HG02642 (cell line): ENCODE data around the gene TTR.

Experiments used
- ATAC-seq: cut with Tn5 transposase; IDR thresholded peaks from one replicate; pipeline ENCODE4 v1.9.1; 2021; ENCODE audit warnings: mild to moderate bottlenecking; ENCODE audit not compliant: unreplicated experiment, poor library complexity

TTR gene

DNA sequence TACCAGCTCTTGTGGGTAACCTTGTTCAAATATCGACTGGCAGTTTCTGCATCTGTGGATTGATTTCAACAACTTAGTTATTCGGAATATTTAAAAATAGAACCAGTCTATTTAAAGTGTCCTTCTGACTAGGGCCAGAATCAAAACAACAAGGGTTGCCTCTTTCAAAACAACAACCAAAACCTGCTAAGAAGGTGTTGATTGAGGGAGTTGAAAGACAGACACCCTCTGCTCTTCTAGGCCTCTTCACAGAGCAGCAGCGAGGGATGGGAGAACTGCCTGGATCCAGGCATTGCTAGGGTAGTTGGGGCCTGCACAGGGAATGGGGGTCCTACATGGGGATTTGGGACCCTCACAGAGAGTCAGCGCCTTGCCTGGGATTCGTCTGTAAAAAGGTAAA lies 19.8 kb downstream of the TTR start:
- no peak for ATAC-seq

DNA sequence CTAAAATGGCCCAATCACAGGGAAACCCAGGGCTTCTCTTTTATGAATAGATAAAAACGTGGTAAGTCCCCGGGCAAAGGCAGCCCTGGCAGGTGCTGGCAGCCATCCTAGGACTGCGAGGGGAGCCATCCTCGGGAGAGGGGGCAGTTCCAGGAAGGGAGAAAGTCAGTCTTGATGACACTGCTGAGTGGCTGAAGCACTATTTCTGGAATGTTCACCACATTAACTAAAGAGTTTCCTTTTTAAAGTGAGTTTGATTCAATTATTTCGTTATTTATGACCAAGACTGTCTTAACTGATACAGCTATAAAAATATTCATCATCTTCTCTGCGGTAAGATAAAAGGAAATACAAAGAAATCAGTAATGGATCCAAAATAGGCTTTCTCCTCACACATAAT lies 20.4 kb downstream of the TTR start:
- ATAC-seq, result no peak

DNA sequence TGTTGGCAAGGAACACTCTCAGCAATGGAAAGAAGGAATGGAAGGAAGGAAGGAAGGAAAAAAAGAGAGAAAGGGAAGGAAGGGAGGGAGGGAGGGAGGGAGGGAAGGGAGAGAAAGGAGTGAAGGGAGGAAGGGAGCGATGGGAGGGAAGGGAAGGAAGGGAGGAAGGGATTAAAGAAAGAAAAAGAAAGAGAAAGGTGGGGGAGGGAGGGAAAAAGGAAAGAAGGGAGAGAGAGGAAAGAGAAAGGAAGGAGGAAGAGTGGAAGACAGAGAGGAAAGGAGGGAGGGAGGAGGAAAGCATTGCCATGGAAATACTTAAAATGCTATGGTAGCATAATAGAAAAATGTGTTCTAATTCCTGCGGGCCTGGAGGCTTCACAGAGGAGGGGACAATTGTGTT lies 22.4 kb downstream of the TTR start:
- ATAC-seq, result no peak

DNA sequence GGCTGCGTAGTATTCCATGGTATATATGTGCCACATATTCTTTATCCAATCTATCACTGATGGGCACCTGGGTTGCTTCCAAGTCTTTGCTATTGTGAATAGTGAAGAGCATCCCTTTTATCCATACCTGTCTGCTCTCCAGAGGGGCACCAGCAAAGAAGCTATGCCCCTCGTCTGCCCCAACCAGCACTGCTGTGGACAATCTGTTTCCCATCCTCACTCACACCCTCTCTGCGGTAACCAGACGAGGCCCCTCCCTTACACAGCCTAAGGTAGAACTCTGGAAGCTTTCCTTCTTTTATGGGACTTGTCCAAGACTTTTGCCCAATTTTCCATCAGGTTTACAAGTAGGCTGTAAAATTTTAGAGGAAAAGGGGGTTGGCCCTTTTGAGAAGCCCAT lies 24.9 kb downstream of the TTR start:
- ATAC-seq, result no peak

DNA sequence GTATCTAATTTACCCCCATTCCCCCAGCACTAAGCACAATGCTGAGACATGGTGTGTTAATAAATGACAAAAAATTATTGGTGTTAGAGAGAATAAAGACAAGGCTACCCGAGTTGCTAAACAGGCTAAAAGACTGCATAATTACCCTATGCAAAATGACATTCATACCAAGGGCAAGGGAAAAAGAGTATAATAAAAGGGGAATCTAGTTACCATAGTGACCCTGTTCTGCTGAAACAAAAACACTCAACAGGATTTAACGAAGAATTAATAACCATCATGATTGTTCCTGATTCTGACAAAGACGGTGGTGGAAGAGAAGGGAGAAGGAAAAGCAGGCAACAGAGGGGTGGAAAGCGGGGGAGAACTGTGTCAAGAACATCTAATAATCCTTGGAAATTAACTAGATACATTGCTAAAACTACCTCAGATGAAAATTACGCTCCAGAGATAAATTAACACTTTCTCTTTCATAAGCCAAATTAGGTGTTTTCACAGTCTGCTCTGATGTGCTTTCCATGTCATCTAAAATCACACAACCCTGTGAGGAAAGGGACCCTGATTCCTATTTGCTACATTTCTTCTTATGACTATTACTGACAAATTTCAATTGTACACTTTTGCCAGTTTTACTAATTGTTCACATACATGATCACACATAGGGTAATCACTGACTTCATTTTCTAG lies 25.5 kb downstream of the TTR start:
- ATAC-seq, result peak; percentile 50

- no peak for ATAC-seq
Measured at GRCh38 chr18:31618801-31619200, 27.1 kb downstream of the TTR start.

DNA sequence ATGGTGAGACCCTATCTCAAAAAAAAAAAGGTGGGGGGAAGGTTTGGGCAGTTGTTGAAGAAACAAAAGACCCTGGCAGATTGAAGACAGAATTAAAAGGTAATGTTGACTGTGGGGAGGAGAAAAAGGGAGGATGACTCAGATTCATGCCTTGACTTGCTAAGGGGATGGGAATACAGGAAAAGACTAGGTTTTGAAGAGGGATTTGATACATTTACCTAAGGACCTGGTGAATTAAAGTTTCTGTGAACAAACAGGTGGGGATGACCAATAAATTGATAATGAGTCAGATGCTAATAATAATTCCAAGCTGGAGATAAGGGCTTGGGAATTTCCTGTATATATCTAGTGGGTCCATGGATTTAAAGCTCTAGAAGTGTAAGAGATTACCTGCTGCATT lies 27.6 kb downstream of the TTR start:
- ATAC-seq, result no peak

- ATAC-seq, result no peak
Measured at GRCh38 chr18:31624892-31625640, 33.4 kb downstream of the TTR start.

DNA sequence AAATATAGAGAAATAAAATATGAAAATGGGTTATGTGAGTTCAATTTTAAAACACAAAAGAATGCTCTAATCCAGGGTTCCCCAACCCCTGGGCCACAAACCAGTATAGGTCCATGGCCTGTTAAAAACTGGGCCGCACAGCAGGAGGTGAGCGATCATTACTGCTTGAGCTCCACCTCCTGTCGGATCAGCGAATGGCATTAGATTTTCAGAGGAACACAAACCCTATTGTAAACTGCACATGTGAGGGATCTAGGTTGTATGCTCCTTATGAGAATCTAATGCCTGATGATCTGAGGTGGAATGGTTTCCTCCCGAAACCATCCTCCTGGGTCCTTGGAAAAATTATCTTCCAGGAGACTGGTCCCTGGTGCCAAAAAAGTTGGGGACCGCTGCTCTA lies 34.7 kb downstream of the TTR start:
- no peak for ATAC-seq

- ATAC-seq, result no peak
Measured at GRCh38 chr18:31630549-31630948, 38.9 kb downstream of the TTR start.

- no peak for ATAC-seq
Measured at GRCh38 chr18:31631526-31631925, 39.8 kb downstream of the TTR start.

GRCh38 chr18:31632356-31632755 lies 40.7 kb downstream of the TTR start:
- ATAC-seq, result no peak

- ATAC-seq, result peak; percentile 23
Measured at GRCh38 chr18:31633392-31634330, 42.0 kb downstream of the TTR start.

- peak; percentile 97 for ATAC-seq
Measured at GRCh38 chr18:31634331-31634713, 42.6 kb downstream of the TTR start.

DNA sequence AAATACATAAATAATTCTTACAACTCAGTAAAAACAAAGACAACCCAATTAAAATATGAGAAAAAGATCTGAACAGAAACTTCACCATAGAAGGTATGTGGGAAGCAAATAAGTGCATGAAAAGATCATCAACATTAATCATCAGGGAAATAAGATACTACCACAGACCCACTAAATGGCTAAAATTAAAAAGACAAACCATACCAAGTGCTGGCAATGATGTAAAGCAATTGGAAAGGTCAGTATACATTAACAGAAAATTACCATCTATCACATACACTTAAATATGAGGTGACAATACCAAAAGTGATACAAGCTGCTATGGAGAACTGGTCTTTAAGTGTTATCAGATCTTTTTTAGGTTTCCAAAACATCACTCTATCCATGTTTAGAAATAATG lies 44.7 kb downstream of the TTR start:
- ATAC-seq, result no peak

DNA sequence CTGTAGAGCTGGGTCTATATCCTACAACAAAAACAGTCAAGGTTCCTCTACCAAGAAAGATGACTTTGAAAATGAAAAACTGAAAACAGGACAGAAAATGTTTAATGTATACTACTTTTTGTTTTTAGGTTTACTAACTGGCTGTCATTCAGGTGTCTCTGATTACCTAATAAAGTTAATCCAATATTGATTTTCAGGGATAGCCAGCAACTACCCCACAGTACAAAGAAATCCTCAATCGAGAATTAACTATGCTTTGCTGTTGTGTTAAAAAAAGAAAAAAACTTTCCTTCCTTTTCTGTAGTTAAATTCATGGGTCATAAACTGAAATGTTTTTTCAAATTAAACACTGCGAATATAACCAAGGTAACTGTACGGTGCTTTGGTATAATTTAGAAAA lies 45.8 kb downstream of the TTR start:
- no peak for ATAC-seq

GRCh38 chr18:31643003-31643402 lies 51.3 kb downstream of the TTR start:
- ATAC-seq, result no peak

- no peak for ATAC-seq
Measured at GRCh38 chr18:31645411-31645810, 53.7 kb downstream of the TTR start.

DNA sequence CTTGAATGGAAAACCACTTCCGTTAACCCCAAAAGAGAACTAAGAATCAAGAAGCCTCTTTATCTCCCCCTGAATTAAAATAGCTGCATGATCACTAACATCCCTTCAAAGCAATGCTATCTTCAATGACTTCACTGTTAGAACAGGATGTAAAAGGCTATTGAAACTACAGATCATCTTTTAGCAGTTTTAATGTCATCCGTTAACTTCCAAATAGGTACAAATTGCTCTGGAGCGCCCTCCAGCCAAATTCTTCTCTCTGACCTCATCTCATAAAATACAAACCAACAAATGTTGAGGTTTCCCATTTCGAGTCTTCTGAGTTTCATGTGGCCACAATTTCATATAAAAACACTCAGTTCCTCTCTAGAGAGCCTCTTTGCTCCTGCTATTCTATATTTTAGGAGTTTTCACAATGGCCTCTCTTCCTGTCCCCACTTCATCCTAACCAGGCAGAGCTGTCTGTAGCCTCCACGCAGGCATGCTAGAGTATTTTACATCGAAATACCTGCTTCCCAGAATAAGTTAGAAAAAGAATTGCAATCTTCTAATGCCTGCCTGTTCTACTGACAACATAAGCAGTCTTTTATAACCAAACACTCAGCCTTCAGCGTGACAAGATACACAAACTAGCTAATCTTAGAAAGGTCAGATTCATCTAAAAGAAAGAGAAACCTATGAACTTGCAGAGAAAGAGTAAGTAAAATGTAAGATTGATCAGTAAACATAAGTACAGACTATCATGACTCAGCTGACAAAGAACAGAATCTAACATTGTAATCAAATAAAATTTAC lies 54.9 kb downstream of the TTR start:
- no peak for ATAC-seq

DNA sequence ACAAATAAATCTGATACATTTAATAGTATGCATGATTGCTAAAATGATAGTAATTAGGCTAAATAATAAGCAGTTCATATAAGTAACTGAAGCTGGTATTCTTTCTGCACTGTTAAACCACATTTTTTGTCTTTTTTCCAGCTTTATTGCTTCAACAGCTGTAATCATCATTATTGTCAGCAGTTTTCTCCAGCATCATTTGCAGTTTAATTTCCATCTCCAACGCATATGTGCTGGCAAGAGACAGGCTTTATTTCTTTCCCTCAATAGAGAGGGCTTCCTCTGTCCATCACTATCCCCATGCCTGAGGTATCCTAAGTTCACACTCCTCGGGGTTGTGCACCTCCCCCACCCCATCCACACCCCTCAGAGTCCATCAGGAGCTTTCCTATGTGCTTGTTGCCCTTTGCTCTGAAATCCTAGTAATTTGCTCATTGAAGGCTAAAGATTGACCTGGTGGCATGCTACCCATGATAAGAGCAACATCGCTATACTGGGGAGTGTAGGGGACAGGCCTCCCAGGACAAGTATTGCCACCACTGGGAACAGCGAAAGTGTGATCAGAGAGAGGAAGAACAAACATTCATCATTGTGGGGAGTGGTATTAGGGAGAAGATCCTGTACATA lies 55.6 kb downstream of the TTR start:
- ATAC-seq, result no peak
